Measurements from ENCODE around the gene SORBS2. TPM values are rescaled to one million over a fixed set of nuclear protein-coding genes. Genes with fewer than 3 reads are reported as not detected.
A peak's percentile ranks its signal among the peaks of the same experiment; 100 is the strongest.
"Not testable (repeated sequence)": the region's sequence is repeated elsewhere in the genome, so short reads cannot be mapped to it uniquely, and the experiment has no call there.

SORBS2 gene
- total RNA-seq, 2 donors from 2014 or later: 210 to 218 TPM

DNA sequence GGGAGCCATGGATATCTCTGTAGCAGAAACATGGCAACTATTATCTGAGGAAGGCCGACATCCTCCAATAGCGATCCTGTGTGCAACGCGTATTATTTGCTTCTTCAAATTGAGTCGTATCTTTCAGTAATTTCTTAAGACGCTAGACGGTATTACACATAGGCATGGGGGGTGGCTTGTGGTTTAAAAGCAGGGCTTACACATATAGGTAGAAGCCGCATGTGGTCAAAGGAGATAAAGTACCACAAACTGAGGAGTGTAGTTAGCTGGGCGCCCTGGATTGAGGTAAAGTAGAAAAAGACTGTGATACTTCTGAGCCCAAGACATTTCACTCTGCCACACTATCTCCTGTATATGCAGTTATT, 94.6 kb downstream of the SORBS2 start:
- DNase-seq (no peak), ATAC-seq (no peak)
- H3K27me3 ChIP-seq: no peaks in the 10 kb centered on the region
- H3K9me3 ChIP-seq: no peaks in the 10 kb centered on the region
- TF ChIP-seq CTCF (IDR thresholded peaks at IDR 0.05): no peak
- TF ChIP-seq POLR2A (IDR thresholded peaks at IDR 0.05): no peak
- intact Hi-C loops (cut with DNase I): loop anchor here (10.0 kb wide), 1 partner anchor 47 kb away; no protein-coding TSS in a partner anchor
- peak overlapping the region; percentile 30 to 80 (median 58) for H3K27ac ChIP-seq
- 86 to 94% methylated on average over 9 of the region's 9 CpGs for WGBS, 2 donors
- peaks cover 93% of the 10 kb centered on the region for H3K4me1 ChIP-seq
- H3K36me3 ChIP-seq (replicated peaks in 1 of 2; ENCODE audit: insufficient read depth in 1 of 2, low read depth in 2 of 2): no peaks in the 10 kb centered on the region
- H3K4me3 ChIP-seq: no peak overlapping the region

- Histone ChIP-seq H3K4me1 (peaks cover 93% of the 10 kb centered on the region), H3K27me3 (no peaks in the 10 kb centered on the region), H3K4me3 (no peak overlapping the region), H3K9me3 (no peaks in the 10 kb centered on the region), H3K27ac (peak overlapping the region in 3 of 4 donors; percentile 44 to 80 (median 73)), H3K36me3 (replicated peaks in 1 of 2; ENCODE audit: insufficient read depth in 1 of 2, low read depth in 2 of 2) (no peaks in the 10 kb centered on the region)
- 65 to 69% methylated on average over 15 of the region's 15 CpGs for WGBS, 2 donors
- intact Hi-C loops (cut with DNase I): loop anchor here (10.0 kb wide), 1 partner anchor 48 kb away; no protein-coding TSS in a partner anchor
- peak; percentile 12 for ATAC-seq
- DNase-seq: peak in 3 of 4 donors; percentile 41 to 50 (median 43)
- no peak for TF ChIP-seq POLR2A (IDR thresholded peaks at IDR 0.05)
- no peak for TF ChIP-seq CTCF (IDR thresholded peaks at IDR 0.05)
Observed at GRCh38 chr4:185716577-185717376, 95.2 kb downstream of the SORBS2 start.

GRCh38 chr4:185716141-185716551, 95.8 kb downstream of the SORBS2 start:
- 29 to 47% methylated on average over 9 of the region's 9 CpGs for WGBS, 2 donors

GRCh38 chr4:185714524-185714923, 97.5 kb downstream of the SORBS2 start:
- intact Hi-C loops (cut with DNase I): loop anchor here (10.0 kb wide), 1 partner anchor 50 kb away; no protein-coding TSS in a partner anchor
- H3K4me1 ChIP-seq: peaks cover 89% of the 10 kb centered on the region
- not testable (repeated sequence) for H3K4me3 ChIP-seq; ATAC-seq; H3K27me3 ChIP-seq; H3K36me3 ChIP-seq (replicated peaks in 1 of 2; ENCODE audit: insufficient read depth in 1 of 2, low read depth in 2 of 2); DNase-seq; H3K9me3 ChIP-seq
- peak overlapping the region in 3 of 4 donors; percentile 9 to 80 (median 15) for H3K27ac ChIP-seq
- WGBS, 2 donors: 86 to 87% methylated on average over 5 of the region's 5 CpGs

More at GRCh38 chr4:185716141-185716551, 95.8 kb downstream of the SORBS2 start:
- Histone ChIP-seq H3K4me1 (peaks cover 93% of the 10 kb centered on the region), H3K36me3 (replicated peaks in 1 of 2; ENCODE audit: insufficient read depth in 1 of 2, low read depth in 2 of 2) (no peaks in the 10 kb centered on the region), H3K4me3 (no peak overlapping the region), H3K27ac (peak overlapping the region in 3 of 4 donors; percentile 44 to 80 (median 73)), H3K27me3 (no peaks in the 10 kb centered on the region), H3K9me3 (no peaks in the 10 kb centered on the region)
- DNase-seq (peak; percentile 36 to 76 (median 65)), ATAC-seq (peak; percentile 54)
- intact Hi-C loops (cut with DNase I): loop anchor here (10.0 kb wide), 1 partner anchor 49 kb away; no protein-coding TSS in a partner anchor
- no peak for TF ChIP-seq POLR2A (IDR thresholded peaks at IDR 0.05)
- no peak for TF ChIP-seq CTCF (IDR thresholded peaks at IDR 0.05)

DNA sequence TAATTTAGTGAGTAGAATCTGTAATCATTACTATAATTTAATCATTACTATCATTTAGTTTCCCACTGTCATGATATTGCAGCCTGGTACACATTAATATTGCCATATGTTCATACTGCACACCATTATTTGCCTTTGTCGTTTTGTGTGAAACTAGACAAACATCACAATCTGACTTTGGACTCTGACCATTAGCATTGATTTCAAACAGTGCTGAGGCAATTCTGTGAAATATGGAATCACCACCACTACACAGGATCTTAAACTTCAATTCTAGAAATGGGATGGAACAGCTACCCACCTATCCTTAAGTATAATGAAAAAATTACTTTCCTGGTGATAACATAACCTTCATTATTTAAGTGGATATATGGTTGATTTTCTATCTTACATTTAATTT, 98.3 kb downstream of the SORBS2 start:
- 12 to 21% methylated on average over 1 of the region's 1 CpG for WGBS, 2 donors
- peaks cover 82% of the 10 kb centered on the region for H3K4me1 ChIP-seq
- no peaks in the 10 kb centered on the region for H3K27me3 ChIP-seq
- H3K36me3 ChIP-seq (replicated peaks in 1 of 2; ENCODE audit: insufficient read depth in 1 of 2, low read depth in 2 of 2): no peaks in the 10 kb centered on the region
- ATAC-seq (peak; percentile 36), DNase-seq (no peak)
- no peak for TF ChIP-seq POLR2A (IDR thresholded peaks at IDR 0.05)
- no peak for TF ChIP-seq CTCF (IDR thresholded peaks at IDR 0.05)
- H3K4me3 ChIP-seq: no peak overlapping the region
- H3K27ac ChIP-seq: peak overlapping the region in 3 of 4 donors; percentile 37 to 80 (median 66)
- H3K9me3 ChIP-seq: no peaks in the 10 kb centered on the region
- intact Hi-C loops (cut with DNase I): loop anchor here (10.0 kb wide), 1 partner anchor 51 kb away; no protein-coding TSS in a partner anchor
